B cell (primary cell): ENCODE results near the gene HBS1L. TPM values are rescaled to one million over a fixed set of nuclear protein-coding genes. Genes with fewer than 3 reads are reported as not detected.

Source experiments
- ATAC-seq: fragments of 200-7000 bp; cut with Tn5 transposase; one replicate; pipeline ENCODE4 v1.10.0; 2021; ENCODE audit warnings: low read depth, mild to moderate bottlenecking, moderate number of reproducible peaks, moderate library complexity
- CTCF ChIA-PET: fragments of 350-600 bp; sonication (Branson Sonifier 250); formaldehyde crosslinking; loops from one replicate; lab custom pipeline; 2021; ENCODE audit warnings: antibody characterized with exemption, inconsistent platforms; lab: Charles Lee
- POLR2A ChIA-PET: fragments of 350-600 bp; sonication (Branson Sonifier 250); formaldehyde crosslinking; loops from one replicate; lab custom pipeline; 2021; ENCODE audit warnings: antibody characterized with exemption; lab: Charles Lee
- DNase-seq: peaks from one replicate; pipeline ENCODE4 v3.0.0; 2013
- H2AFZ ChIP-seq: 2 replicates; pipeline ENCODE4 v1.6.1; 2012; ENCODE audit warnings: mild to moderate bottlenecking, low read depth, low read length; ENCODE audit not compliant: insufficient read depth, poor library complexity, severe bottlenecking
- H3K27ac ChIP-seq, 2 donors: 1 replicate in 1 of 2; 2 replicates in 1 of 2; pipeline ENCODE4 v1.5.1; 2012 to 2013; ENCODE audit warnings: low read length in 2 of 2, mild to moderate bottlenecking in 2 of 2, moderate library complexity in 1 of 2
- H3K27me3 ChIP-seq, 4 experiments: fragments of 200-600 bp in 1 of 4; sonication (generic) in 1 of 4; replicated peaks in 1 of 4; 1 replicate in 2 of 4; 2 replicates in 2 of 4; pipeline versions ENCODE4 v1.6.1 to v1.7.0; 2013 to 2016; ENCODE audit warnings: low read length in 3 of 4, mild to moderate bottlenecking in 2 of 4, mixed read lengths in 1 of 4, moderate library complexity in 1 of 4; ENCODE audit not compliant: insufficient read depth in 4 of 4, control insufficient read depth in 3 of 4; ENCODE audit errors: control extremely low read depth in 1 of 4
- H3K36me3 ChIP-seq, 2 experiments: replicated peaks in 1 of 2; 1 replicate in 1 of 2; 2 replicates in 1 of 2; pipeline versions ENCODE4 v1.6.1 to v1.7.1; 2013; ENCODE audit warnings: low read length in 1 of 2; ENCODE audit not compliant: insufficient read depth in 2 of 2, control insufficient read depth in 1 of 2; ENCODE audit errors: control extremely low read depth in 1 of 2, extremely low read depth in 1 of 2
- H3K4me1 ChIP-seq, 2 donors: fragments of 200-600 bp in 1 of 2; sonication (generic) in 1 of 2; 1 replicate in 1 of 2; 2 replicates in 1 of 2; pipeline versions ENCODE4 v1.5.1 to v1.6.1; 2013 to 2017; ENCODE audit warnings: low read length in 2 of 2; ENCODE audit not compliant: control insufficient read depth in 2 of 2, insufficient read depth in 2 of 2
- H3K4me2 ChIP-seq: replicated peaks from 2 replicates; pipeline ENCODE3; 2012; ENCODE audit warnings: mild to moderate bottlenecking, low read depth, low read length; ENCODE audit not compliant: poor library complexity, severe bottlenecking
- H3K4me3 ChIP-seq, 5 experiments: fragments of 200-600 bp in 1 of 5; sonication (generic) in 1 of 5; 1 replicate in 3 of 5; 2 replicates in 2 of 5; pipeline versions ENCODE4 v1.5.1 to v1.7.0; 2011 to 2016; ENCODE audit warnings: low read length in 4 of 5, mild to moderate bottlenecking in 4 of 5, low read depth in 2 of 5, control low read depth in 1 of 5, moderate library complexity in 1 of 5; ENCODE audit not compliant: insufficient read depth in 1 of 5; ENCODE audit errors: control extremely low read depth in 1 of 5, extremely low read depth in 1 of 5
- H3K79me2 ChIP-seq: fragments of 200-600 bp; sonication (generic); one replicate; pipeline ENCODE4 v1.6.0; 2016; ENCODE audit warnings: low read length; ENCODE audit not compliant: control insufficient read depth, insufficient read depth
- H3K9ac ChIP-seq: fragments of 200-600 bp; sonication (generic); 2 replicates; pipeline ENCODE4 v1.6.1; 2017; ENCODE audit warnings: mild to moderate bottlenecking, low read length, moderate library complexity
- H3K9me3 ChIP-seq, 3 donors: one replicate each; pipeline versions ENCODE4 v1.6.1 to v1.7.1; 2013; ENCODE audit warnings: low read length in 2 of 3; ENCODE audit not compliant: control insufficient read depth in 2 of 3, insufficient read depth in 1 of 3; ENCODE audit errors: control extremely low read depth in 1 of 3
- H4K20me1 ChIP-seq: 2 replicates; pipeline ENCODE4 v1.6.0; 2012; ENCODE audit warnings: mild to moderate bottlenecking, low read length; ENCODE audit not compliant: insufficient read depth, control insufficient read depth, poor library complexity, severe bottlenecking
- H3K27ac Mint-ChIP-seq: one replicate; pipeline ENCODE4 v1.8.0; 2021; ENCODE audit warnings: mixed read lengths
- H3K27me3 Mint-ChIP-seq: one replicate; pipeline ENCODE4 v1.8.0; 2021; ENCODE audit warnings: mixed read lengths
- H3K4me1 Mint-ChIP-seq: one replicate; pipeline ENCODE4 v1.8.0; 2021; ENCODE audit warnings: mixed read lengths
- H3K4me3 Mint-ChIP-seq: one replicate; pipeline ENCODE4 v1.8.0; 2021; ENCODE audit warnings: mixed read lengths
- H3K9me3 Mint-ChIP-seq: one replicate; pipeline ENCODE4 v1.8.0; 2022; ENCODE audit warnings: mixed read lengths; ENCODE audit not compliant: insufficient read depth
- EZH2 ChIP-seq: IDR thresholded peaks from 2 replicates; pipeline ENCODE4 v1.6.1; 2012; ENCODE audit warnings: borderline replicate concordance, low read depth, mild to moderate bottlenecking, moderate library complexity, low read length; ENCODE audit not compliant: insufficient read depth, poor library complexity, severe bottlenecking
- WGBS: methylation state at CpG from one replicate; pipeline ENCODE4 v1.1.5; 2013; ENCODE audit warnings: missing lambda C conversion rate; ENCODE audit not compliant: insufficient coverage; 5-methylcytosine and 5-hydroxymethylcytosine counted together
- intact Hi-C: fragments of 100-400 bp; cut with micrococcal nuclease; formaldehyde crosslinking; loops from one replicate; pipeline ENCODE4 v1.10.0; 2022
- polyA plus RNA-seq: library from polyadenylated mRNA; depleted of rRNA; stranded (reverse); fragments of >200 nt; gene quantifications from 2 replicates; pipeline ENCODE4 v1.2.3, GENCODE V29; 2012
- total RNA-seq, 2 donors: library from RNA; stranded (reverse); fragments of 120-200 nt in 1 of 2; gene quantifications; 1 replicate in 1 of 2; 2 replicates in 1 of 2; pipeline versions ENCODE4 v1.2.3 to v1.2.4, GENCODE V29; 2013 to 2022
- TF ChIP-seq, protein P1 (sequence below): fragments of 200-600 bp; IDR thresholded peaks from one replicate; pipeline ENCODE4 v1.8.0; 2022; ENCODE audit warnings: antibody characterized with exemption, mild to moderate bottlenecking

Gene HBS1L
- total and polyA plus RNA-seq, 2 donors (not counting 1 experiment from before 2014, with no cell fraction given), result 10.3 to 58.2 TPM

DNA sequence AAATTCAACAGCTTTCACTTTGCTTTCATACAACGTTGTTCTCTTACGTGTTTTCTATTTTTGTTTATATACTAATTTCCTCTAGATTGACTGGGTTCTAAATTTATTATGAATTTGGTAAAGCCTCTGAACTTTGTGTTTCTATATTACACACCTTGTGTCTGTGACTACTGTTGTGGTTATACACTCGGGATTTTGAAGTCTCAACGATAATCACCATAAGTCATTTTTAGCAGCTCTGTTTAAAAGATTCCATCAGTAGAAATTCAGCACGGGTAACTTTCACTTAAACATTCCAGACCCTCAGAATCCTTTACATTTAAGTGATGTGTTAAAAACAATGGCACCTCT, 31.8 kb upstream of the HBS1L start:
- ChIA-PET POLR2A (no interaction called here), CTCF (interaction anchor here (1.4 kb wide), 1 partner anchor 58 kb away, joined by 4 read pairs; no protein-coding TSS in a partner anchor)
- DNase-seq (no peak), ATAC-seq (no peak)
- H3K4me3 Mint-ChIP-seq, result peak overlapping the region; percentile 74
- Histone ChIP-seq H3K27ac (no peak overlapping the region), H4K20me1 (no peaks in the 10 kb centered on the region), H3K36me3 (no peaks in the 10 kb centered on the region), H3K4me2 (peak overlapping the region; percentile 40), H3K4me3 (peak overlapping the region in 1 of 5 experiments; percentile 27), H3K4me1 (peaks cover 9 to 22% of the 10 kb centered on the region in 2 donors), H3K79me2 (no peaks in the 10 kb centered on the region), H3K9me3 (peaks cover 3 to 9% (median 6%) of the 10 kb centered on the region in 3 donors), H3K9ac (peak overlapping the region; percentile 22), H2AFZ (peak overlapping the region; percentile 61), H3K27me3 (no peaks in the 10 kb centered on the region)
- no peaks in the 10 kb centered on the region for H3K27me3 Mint-ChIP-seq
- WGBS, result no CpG with 5 or more reads among the region's 5 CpGs
- intact Hi-C loops, result no loop called here
- TF ChIP-seq, protein P1, sequence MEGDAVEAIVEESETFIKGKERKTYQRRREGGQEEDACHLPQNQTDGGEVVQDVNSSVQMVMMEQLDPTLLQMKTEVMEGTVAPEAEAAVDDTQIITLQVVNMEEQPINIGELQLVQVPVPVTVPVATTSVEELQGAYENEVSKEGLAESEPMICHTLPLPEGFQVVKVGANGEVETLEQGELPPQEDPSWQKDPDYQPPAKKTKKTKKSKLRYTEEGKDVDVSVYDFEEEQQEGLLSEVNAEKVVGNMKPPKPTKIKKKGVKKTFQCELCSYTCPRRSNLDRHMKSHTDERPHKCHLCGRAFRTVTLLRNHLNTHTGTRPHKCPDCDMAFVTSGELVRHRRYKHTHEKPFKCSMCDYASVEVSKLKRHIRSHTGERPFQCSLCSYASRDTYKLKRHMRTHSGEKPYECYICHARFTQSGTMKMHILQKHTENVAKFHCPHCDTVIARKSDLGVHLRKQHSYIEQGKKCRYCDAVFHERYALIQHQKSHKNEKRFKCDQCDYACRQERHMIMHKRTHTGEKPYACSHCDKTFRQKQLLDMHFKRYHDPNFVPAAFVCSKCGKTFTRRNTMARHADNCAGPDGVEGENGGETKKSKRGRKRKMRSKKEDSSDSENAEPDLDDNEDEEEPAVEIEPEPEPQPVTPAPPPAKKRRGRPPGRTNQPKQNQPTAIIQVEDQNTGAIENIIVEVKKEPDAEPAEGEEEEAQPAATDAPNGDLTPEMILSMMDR, result no peak
- no peak for TF ChIP-seq EZH2
- H3K9me3 Mint-ChIP-seq, result peaks cover 10% of the 10 kb centered on the region
- no peak overlapping the region for H3K27ac Mint-ChIP-seq
- H3K4me1 Mint-ChIP-seq, result peaks cover 29% of the 10 kb centered on the region

DNA sequence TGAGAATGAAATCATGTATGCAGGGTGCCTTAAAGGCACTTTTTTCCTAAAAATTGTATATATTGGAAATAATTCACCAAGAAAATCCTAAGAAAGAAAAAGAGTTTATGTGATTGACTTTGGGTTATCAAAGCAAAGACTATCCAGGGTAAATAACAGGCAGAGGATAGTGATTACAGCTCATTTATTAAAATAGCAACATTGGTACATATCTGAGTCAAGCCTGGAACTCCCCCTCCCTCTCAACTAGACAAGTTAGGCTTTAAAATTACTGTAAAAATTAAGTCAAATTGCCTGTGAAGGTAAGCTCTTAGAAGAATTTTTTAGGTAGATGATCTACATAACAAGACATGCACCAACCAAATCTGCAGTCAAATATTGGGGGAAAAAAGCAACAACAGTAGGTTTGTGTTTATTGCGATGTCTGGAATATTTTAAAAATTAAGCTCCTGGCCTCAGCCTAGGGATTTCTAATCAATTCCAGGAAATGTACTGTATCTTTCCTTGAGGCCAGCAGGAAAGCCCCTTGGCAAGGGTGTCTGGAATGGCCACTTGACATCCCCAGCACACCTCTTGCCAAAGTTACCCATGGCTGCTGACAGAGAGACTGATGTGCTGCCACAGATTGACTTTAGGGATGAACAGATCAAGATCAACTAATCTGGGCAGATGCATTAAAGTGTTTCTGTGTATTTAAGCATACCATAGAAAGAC, 31.2 kb upstream of the HBS1L start:
- Mint-ChIP-seq H3K9me3 (peaks cover 10% of the 10 kb centered on the region), H3K27ac (no peak overlapping the region), H3K4me1 (peaks cover 29% of the 10 kb centered on the region), H3K27me3 (no peaks in the 10 kb centered on the region), H3K4me3 (peak overlapping the region; percentile 74)
- H3K27ac ChIP-seq, result no peak overlapping the region
- H3K4me3 ChIP-seq, result peak overlapping the region in 1 of 5 experiments; percentile 27
- H3K4me2 ChIP-seq, result peak overlapping the region; percentile 40
- CTCF ChIA-PET, result no interaction called here
- H3K9me3 ChIP-seq, result peaks cover 3 to 11% (median 10%) of the 10 kb centered on the region in 3 donors
- H3K4me1 ChIP-seq, result peaks cover 9 to 22% of the 10 kb centered on the region in 2 donors
- TF ChIP-seq EZH2, result no peak
- TF ChIP-seq, protein P1, result no peak
- H4K20me1 ChIP-seq, result no peaks in the 10 kb centered on the region
- H3K79me2 ChIP-seq, result no peaks in the 10 kb centered on the region
- no peaks in the 10 kb centered on the region for H3K27me3 ChIP-seq
- intact Hi-C loops, result no loop called here
- H3K9ac ChIP-seq, result peak overlapping the region; percentile 22
- ATAC-seq (no peak), DNase-seq (no peak)
- H2AFZ ChIP-seq, result peak overlapping the region; percentile 61
- no peaks in the 10 kb centered on the region for H3K36me3 ChIP-seq
- POLR2A ChIA-PET, result no interaction called here
- no CpG with 5 or more reads among the region's 1 CpG for whole genome bisulfite sequencing
